Effector memory CD4-positive, alpha-beta T cell (primary cell): ENCODE measurements around the gene MXD3.
A peak's percentile ranks its signal among the peaks of the same experiment; 100 is the strongest.

Source experiments
- DNase-seq, 3 donors: peaks; one replicate each; pipeline ENCODE4 v3.0.0-alpha.2; 2020
- H3K27ac ChIP-seq: 2 replicates; pipeline ENCODE4 v1.7.0; 2013; ENCODE audit warnings: mild to moderate bottlenecking, low read length, moderate library complexity; ENCODE audit not compliant: insufficient read depth, poor library complexity, severe bottlenecking
- H3K27me3 ChIP-seq: replicated peaks from 2 replicates; pipeline ENCODE4 v1.7.0; 2013; ENCODE audit warnings: mild to moderate bottlenecking, low read length; ENCODE audit not compliant: insufficient read depth, control insufficient read depth, poor library complexity, severe bottlenecking
- H3K36me3 ChIP-seq: 2 replicates; pipeline ENCODE4 v1.7.0; 2013; ENCODE audit warnings: mild to moderate bottlenecking, low read length, moderate library complexity; ENCODE audit not compliant: control insufficient read depth, insufficient read depth
- H3K4me1 ChIP-seq: 2 replicates; pipeline ENCODE4 v1.7.0; 2013; ENCODE audit warnings: low read length, mild to moderate bottlenecking; ENCODE audit not compliant: control insufficient read depth, insufficient read depth, poor library complexity, severe bottlenecking
- H3K4me3 ChIP-seq: 2 replicates; pipeline ENCODE4 v1.7.0; 2013; ENCODE audit warnings: low read length, low read depth, mild to moderate bottlenecking; ENCODE audit not compliant: insufficient read depth, poor library complexity, severe bottlenecking
- H3K9me3 ChIP-seq: 2 replicates; pipeline ENCODE4 v1.7.0; 2013; ENCODE audit warnings: mild to moderate bottlenecking, low read length, moderate library complexity; ENCODE audit not compliant: control insufficient read depth

Gene MXD3

DNA sequence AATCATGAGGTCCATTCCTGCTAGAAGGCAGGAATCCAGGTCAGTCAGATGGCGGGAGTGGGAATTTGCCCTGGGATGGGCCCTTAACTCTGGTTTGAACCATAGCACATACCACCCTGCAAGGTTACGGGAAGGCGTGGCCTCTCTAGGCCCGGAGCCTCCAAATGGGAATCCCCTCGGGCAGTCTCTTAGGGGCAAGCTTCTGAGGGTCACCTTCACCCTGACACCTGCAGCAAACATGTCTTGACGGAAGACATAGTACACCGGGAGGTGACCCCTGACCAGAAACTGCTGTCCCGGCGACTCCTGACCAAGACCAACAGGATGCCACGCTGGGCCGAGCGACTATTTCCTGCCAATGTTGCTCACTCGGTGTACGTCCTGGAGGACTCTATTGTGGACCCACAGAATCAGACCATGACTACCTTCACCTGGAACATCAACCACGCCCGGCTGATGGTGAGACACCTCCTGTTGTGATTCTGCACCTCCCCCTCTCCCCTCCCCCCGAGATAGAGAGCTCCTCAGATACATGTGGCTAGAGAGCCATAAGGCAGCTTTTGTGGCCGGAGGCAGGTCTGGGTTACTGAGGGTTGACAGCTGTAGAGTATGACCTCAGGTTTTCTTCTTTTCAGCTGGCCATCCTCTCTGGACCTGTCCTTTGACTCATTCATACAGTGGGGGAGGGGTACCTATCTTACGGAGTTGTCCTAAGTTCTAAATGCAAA is 7.1 kb downstream of the MXD3 start:
- peak in 1 of 3 donors; percentile 33 for DNase-seq
- peaks cover 15% of the 10 kb centered on the region for H3K36me3 ChIP-seq
- H3K27me3 ChIP-seq = no peaks in the 10 kb centered on the region
- H3K9me3 ChIP-seq = no peaks in the 10 kb centered on the region
- H3K4me1 ChIP-seq = peaks cover 49% of the 10 kb centered on the region
- peak overlapping the region; percentile 83 for H3K27ac ChIP-seq
- peak overlapping the region; percentile 70 for H3K4me3 ChIP-seq

DNA sequence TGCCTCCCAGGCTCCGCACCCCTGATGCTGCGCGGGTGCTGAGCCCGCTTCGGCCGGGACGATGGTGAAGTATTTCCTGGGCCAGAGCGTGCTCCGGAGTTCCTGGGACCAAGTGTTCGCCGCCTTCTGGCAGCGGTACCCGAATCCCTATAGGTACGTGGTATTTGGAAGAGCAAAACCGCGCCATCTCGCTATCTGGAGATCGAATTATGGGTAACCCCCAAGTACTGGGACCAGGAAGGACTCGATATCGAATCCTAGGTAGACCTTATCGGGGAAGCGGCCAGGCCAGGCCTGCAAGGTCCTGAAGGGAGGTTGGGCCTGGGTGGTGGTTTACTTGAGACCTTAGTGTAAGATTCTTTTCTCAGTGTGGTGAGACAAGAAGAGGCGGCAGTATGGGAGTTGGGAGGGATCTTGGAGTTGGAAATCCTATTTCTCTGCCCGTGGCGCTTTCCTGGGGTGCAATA is 7.7 kb downstream of the MXD3 start:
- Histone ChIP-seq H3K9me3 (no peaks in the 10 kb centered on the region), H3K4me1 (peaks cover 49% of the 10 kb centered on the region), H3K36me3 (peaks cover 15% of the 10 kb centered on the region), H3K27ac (peak overlapping the region; percentile 83), H3K4me3 (peak overlapping the region; percentile 70), H3K27me3 (no peaks in the 10 kb centered on the region)
- DNase-seq = no peak

DNA sequence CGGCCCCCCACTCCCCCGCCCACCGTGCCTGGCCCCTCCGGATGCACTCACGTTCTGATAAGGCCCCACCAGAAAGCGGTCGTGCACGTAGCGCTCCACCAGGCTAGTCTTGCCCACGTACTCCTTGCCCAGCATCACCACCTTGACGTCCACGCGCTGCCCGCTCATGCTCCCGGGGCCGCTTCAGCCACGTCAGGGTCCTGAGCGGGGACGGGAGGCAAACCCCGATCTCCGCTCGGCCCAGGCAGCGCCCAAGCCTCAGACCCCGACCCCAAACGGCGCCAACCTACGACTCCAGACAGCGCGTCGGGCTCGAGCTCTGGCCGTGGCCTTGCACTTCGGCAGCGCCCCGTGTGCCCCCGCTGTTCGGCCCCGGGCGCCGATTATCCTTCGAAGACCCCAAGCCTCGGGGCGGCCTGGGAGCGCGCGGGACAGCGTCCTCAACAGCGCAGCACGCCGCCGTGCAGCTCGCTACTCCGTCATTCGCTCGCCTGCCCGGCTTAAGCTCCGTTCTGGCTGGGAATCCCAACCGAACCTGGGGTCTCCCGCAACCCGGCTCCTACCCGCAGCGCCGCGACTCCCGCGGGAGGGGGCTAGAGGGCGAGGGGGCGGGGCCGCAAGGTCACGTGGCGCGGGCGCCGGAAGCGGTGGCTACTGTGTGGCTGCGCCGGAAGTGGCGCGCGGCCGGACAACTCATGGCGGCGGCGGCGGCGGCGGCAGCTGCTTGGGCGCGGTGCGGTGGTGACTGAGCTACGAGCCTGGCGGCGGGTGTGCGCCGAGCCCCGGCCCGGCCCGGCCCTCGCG is 8.4 kb downstream of the MXD3 start, which contains the start of the genes PRELID1 and RAB24:
PRELID1 (plus strand) TSS at position 679 of the 804 bp plus-strand sequence. CDS start 187 bp downstream, outside the sequence.
RAB24 (minus strand) TSS at position 599 of the 804 bp plus-strand sequence; CDS start at position 168, 431 bp downstream.
- Histone ChIP-seq H3K27me3 (no peaks in the 10 kb centered on the region), H3K36me3 (peaks cover 15% of the 10 kb centered on the region), H3K4me3 (peak within 1 kb of the TSS; percentile 70), H3K4me1 (peaks cover 49% of the 10 kb centered on the region), H3K27ac (peak within 1 kb of the TSS; percentile 83), H3K9me3 (no peaks in the 10 kb centered on the region)
- DNase-seq = peak; percentile 84 to 88 (median 85)

DNA sequence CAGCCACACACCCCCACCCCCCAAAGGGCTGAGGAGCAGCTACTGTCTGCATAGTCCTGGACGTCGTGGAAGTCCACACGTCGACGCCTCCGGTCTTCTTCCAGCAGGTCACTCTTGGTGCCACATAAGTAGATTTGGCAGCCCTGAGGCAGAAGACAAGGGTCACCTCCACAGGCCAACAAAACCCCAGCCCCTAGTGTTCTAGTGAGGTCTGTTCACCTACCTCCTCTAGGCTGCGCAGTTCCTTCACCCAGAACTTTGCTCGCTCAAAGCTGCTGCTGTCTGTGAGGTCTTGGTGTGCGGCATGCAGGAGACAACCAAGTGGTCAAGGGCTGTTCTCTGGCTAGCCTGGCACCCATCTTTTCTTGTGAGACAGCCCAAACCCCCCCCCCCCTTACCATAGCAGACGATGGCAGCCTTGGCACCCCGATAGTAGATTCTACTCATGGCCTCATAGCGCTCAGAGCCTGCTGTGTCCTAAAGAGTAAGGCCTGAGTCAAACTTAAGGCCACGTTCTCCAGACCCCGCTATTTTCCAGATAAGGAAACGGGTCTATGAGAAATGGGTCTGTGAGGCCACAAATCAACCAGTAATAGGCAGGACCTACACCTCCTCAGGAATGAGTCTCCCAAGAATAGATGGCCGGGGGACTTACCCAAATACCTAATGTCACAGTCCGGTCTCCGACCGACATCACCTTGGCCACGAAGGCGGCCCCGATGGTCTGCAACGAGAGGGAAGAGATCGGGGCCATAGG is 9.2 kb downstream of the MXD3 start:
- peaks cover 18% of the 10 kb centered on the region for H3K36me3 ChIP-seq
- H3K4me1 ChIP-seq = peaks cover 49% of the 10 kb centered on the region

DNA sequence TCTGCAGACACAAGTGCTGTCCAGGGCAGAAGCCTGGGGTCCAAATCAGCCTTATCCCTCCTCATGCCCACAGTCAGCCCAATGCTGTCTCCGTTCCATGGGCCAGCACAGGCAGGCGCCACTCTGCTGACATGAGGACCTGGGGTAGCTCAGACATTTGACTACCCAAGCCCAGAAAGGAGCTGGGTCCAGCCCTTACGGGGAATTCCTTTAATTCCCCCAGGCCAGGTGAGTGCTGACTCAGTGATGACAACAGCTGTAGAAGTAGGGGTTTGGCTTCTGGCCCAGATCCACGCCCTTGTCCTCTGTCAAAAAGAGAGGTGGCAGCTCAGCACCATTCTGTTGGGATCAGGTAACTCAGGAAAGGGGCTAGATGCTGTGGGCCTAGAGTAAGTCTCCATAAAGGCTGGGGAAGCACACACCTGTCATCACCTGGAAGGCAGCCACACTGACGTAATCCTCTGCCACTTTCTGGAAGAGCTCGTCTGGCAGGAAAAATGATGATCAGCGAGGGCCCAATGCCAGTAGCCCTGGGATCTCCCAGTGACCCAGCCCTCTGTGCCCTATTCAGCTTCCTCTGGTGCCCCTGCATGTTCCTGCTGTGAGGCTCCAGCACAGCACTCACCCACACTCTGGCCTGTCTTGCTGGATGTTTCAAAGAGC is 10.1 kb downstream of the MXD3 start:
- peak in 1 of 3 donors; percentile 33 for DNase-seq
- Histone ChIP-seq H3K36me3 (peaks cover 14% of the 10 kb centered on the region), H3K4me1 (peaks cover 48% of the 10 kb centered on the region), H3K4me3 (no peak overlapping the region), H3K27ac (peak overlapping the region; percentile 51), H3K27me3 (no peaks in the 10 kb centered on the region), H3K9me3 (no peaks in the 10 kb centered on the region)

More for the DNA sequence above, 9.2 kb downstream of the MXD3 start:
- Histone ChIP-seq H3K9me3 (no peaks in the 10 kb centered on the region), H3K27ac (peak overlapping the region; percentile 83), H3K27me3 (no peaks in the 10 kb centered on the region), H3K4me3 (peak overlapping the region; percentile 70)
- no peak for DNase-seq

DNA sequence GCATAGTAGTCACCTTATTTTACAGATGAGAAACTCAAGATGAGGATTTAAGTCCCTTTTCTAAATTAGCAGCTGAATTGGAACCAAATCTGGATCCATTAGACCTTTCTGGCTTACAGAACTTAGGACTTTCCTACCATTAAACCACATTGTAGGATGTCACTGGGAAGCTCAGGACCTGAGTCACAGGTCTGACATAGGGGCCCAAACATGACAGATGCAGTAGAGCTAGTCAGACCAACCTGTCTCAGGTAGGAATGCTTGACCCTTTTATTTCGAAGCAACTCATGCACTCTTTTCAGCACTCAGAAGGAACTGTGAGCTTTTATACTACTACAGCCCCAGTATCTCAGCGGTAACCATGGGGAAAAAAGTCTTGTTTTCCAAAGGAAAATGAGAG is 10.7 kb downstream of the MXD3 start:
- DNase-seq = no peak
- peaks cover 9% of the 10 kb centered on the region for H3K36me3 ChIP-seq
- no peaks in the 10 kb centered on the region for H3K27me3 ChIP-seq
- peaks cover 55% of the 10 kb centered on the region for H3K4me1 ChIP-seq
- H3K4me3 ChIP-seq = peak overlapping the region; percentile 3
- H3K27ac ChIP-seq = peak overlapping the region; percentile 51
- no peaks in the 10 kb centered on the region for H3K9me3 ChIP-seq

DNA sequence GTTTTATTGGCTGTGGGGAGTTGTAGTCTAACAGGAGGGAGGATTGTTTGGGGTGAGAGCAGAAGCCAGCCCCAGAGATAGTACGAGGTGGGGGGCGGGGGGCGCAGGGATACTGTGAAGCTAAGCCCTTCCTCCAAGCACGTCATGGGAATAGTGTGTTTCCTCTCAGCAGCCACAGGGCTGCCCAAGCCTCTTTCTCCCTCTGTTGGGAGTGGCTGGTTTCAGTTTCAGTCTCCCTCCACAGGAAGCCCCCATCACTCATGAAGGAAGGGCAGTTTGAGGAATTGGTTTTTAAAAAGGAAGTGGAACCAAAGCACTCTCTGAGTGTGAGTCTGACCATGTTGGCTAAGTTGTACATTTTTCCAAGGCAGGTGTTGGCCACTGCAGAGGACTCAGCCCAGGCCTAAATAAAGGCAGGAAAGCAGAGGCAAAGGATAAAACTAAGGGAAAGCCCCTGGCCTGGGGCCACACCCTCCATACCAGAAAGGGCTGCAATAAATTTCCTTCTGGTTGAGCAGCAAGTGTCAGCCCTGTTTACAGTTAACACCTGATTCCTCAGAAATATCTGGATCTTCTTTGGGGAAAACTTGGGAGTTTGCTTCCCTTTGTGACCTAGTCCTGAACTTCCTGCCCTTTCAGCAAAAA is 11.3 kb downstream of the MXD3 start:
- Histone ChIP-seq H3K36me3 (peaks cover 10% of the 10 kb centered on the region), H3K27me3 (no peaks in the 10 kb centered on the region), H3K4me1 (peaks cover 56% of the 10 kb centered on the region), H3K9me3 (no peaks in the 10 kb centered on the region), H3K4me3 (no peak overlapping the region), H3K27ac (peak overlapping the region; percentile 51)
- peak; percentile 40 to 56 (median 50) for DNase-seq

DNA sequence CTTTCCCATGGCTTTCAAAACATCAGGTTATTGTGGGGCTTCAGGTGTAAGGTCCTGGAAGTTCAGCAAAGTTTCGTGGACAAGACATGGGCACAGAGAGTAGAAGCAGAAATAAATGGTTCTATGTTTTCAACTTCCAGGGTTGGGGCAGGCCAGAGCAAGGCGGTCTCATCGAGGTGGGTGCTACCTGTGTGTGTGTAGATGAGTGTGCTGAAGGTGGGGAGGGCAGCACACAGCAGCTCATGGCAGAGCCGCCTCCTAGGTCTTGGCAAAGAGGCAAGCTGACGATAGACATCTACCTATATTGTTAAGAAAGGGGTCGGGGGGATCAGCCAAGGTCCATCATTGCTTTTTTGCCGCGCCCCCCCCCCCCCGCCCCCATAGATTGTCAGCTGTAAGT is 12.0 kb downstream of the MXD3 start:
- peaks cover 51% of the 10 kb centered on the region for H3K4me1 ChIP-seq
- no peak overlapping the region for H3K4me3 ChIP-seq
- H3K36me3 ChIP-seq = peaks cover 16% of the 10 kb centered on the region
- DNase-seq = no peak
- no peaks in the 10 kb centered on the region for H3K9me3 ChIP-seq
- peak overlapping the region; percentile 51 for H3K27ac ChIP-seq
- H3K27me3 ChIP-seq = no peaks in the 10 kb centered on the region

DNA sequence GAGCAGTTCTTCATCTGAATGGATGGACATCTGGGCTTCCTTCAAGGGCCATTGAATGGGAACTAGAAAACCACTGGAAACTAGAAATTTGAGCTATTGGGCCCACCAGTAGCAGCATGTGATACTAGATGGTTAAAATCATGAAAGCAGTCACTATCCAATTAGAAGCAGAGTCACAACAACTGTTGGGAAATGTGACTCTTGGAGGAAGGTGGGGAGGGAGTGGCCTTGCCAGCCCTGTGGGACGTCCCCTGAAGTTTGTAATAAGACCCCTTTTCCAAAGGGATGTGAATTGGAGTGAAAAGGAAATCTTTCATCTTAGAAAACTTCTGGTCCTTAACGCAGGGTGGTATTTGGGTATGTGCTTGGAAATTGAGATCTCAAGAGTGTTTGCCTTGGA is 13.8 kb downstream of the MXD3 start:
- H3K4me1 ChIP-seq = peaks cover 44% of the 10 kb centered on the region
- H3K9me3 ChIP-seq = no peaks in the 10 kb centered on the region
- peaks cover 34% of the 10 kb centered on the region for H3K36me3 ChIP-seq
- no peak for DNase-seq
- no peak overlapping the region for H3K4me3 ChIP-seq
- H3K27ac ChIP-seq = no peak overlapping the region
- no peaks in the 10 kb centered on the region for H3K27me3 ChIP-seq
